IMR-90 (cell line): ENCODE data around the gene HEATR5A. TPM values are rescaled to one million over a fixed set of nuclear protein-coding genes. Genes with fewer than 3 reads are reported as not detected.

Experiments
- ATAC-seq: fragments of 200-7000 bp; cut with Tn5 transposase; 2 replicates; pipeline ENCODE4 v1.9.1; 2020; ENCODE audit warnings: low read depth, mild to moderate bottlenecking, moderate library complexity
- BruUV-seq: library from RNA; stranded (reverse); fragments of 400-500 nt; replicated peaks from 2 replicates; lab custom pipeline; 2021; lab: Mats Ljungman, UMichigan
- CTCF ChIA-PET: fragments of 300-600 bp; formaldehyde crosslinking; extraction: SDS; loops from one replicate; lab custom pipeline; 2021; ENCODE audit warnings: antibody characterized with exemption; lab: Yijun Ruan, JAX
- POLR2A ChIA-PET: fragments of 300-600 bp; sonication (Branson Sonifier 250); formaldehyde crosslinking; loops from one replicate; lab custom pipeline; 2022; ENCODE audit warnings: antibody characterized with exemption; ENCODE audit not compliant: unreplicated experiment; lab: Charles Lee
- DNase-seq: peaks from one replicate; pipeline ENCODE4 v3.0.0; 2013
- H2AFZ ChIP-seq: replicated peaks from 2 replicates; pipeline ENCODE3; 2013; ENCODE audit warnings: low read length, mild to moderate bottlenecking; ENCODE audit not compliant: poor library complexity
- H2AK5ac ChIP-seq: 2 replicates; pipeline ENCODE4 v1.6.1; 2013; ENCODE audit warnings: low read depth, low read length, inconsistent platforms
- H2AK9ac ChIP-seq: replicated peaks from 2 replicates; pipeline ENCODE3; 2013; ENCODE audit warnings: mild to moderate bottlenecking, low read depth, low read length, moderate library complexity; ENCODE audit not compliant: poor library complexity
- H2BK120ac ChIP-seq: 2 replicates; pipeline ENCODE4 v1.6.1; 2013; ENCODE audit warnings: low read depth, low read length, inconsistent platforms
- H2BK15ac ChIP-seq: 3 replicates; pipeline ENCODE4 v1.6.1; 2013; ENCODE audit warnings: low read depth, low read length, inconsistent platforms
- H2BK20ac ChIP-seq: 2 replicates; pipeline ENCODE4 v1.6.1; 2013; ENCODE audit warnings: low read depth, mild to moderate bottlenecking, inconsistent platforms, low read length, moderate library complexity
- H2BK5ac ChIP-seq: 2 replicates; pipeline ENCODE4 v1.6.1; 2013; ENCODE audit warnings: mild to moderate bottlenecking, low read depth, low read length, inconsistent platforms; ENCODE audit not compliant: poor library complexity, severe bottlenecking
- H3K14ac ChIP-seq: replicated peaks from 2 replicates; pipeline ENCODE4 v1.6.1; 2013; ENCODE audit warnings: low read depth, low read length, inconsistent platforms
- H3K18ac ChIP-seq: 2 replicates; pipeline ENCODE4 v1.6.1; 2013; ENCODE audit warnings: low read depth, low read length, control low read depth
- H3K23ac ChIP-seq: 2 replicates; pipeline ENCODE4 v1.6.1; 2013; ENCODE audit warnings: low read depth, low read length, inconsistent platforms
- H3K27ac ChIP-seq: 2 replicates; pipeline ENCODE4 v1.5.1; 2013; ENCODE audit warnings: mild to moderate bottlenecking, control low read depth, low read length; ENCODE audit not compliant: insufficient read depth
- H3K27me3 ChIP-seq: 2 replicates; pipeline ENCODE4 v1.6.1; 2013; ENCODE audit warnings: low read length; ENCODE audit not compliant: control insufficient read depth, insufficient read depth
- H3K36me3 ChIP-seq: 2 replicates; pipeline ENCODE4 v1.6.1; 2013; ENCODE audit warnings: low read length, mixed read lengths; ENCODE audit not compliant: control insufficient read depth, insufficient read depth
- H3K4ac ChIP-seq: 2 replicates; pipeline ENCODE4 v1.6.1; 2013; ENCODE audit warnings: low read depth, low read length, inconsistent platforms
- H3K4me1 ChIP-seq: 2 replicates; pipeline ENCODE4 v1.6.1; 2013; ENCODE audit warnings: low read length, mixed read lengths; ENCODE audit not compliant: control insufficient read depth, insufficient read depth
- H3K4me2 ChIP-seq: 2 replicates; pipeline ENCODE4 v1.6.1; 2013; ENCODE audit warnings: low read depth, mild to moderate bottlenecking, control low read depth, low read length, moderate library complexity
- H3K4me3 ChIP-seq: 2 replicates; pipeline ENCODE4 v1.5.1; 2013; ENCODE audit warnings: low read depth, mild to moderate bottlenecking, control low read depth, low read length, moderate library complexity; ENCODE audit not compliant: insufficient read depth
- H3K56ac ChIP-seq: 2 replicates; pipeline ENCODE4 v1.6.1; 2013; ENCODE audit warnings: low read length, inconsistent platforms; ENCODE audit not compliant: insufficient read depth; ENCODE audit errors: extremely low read depth
- H3K79me1 ChIP-seq, 2 experiments: 2 replicates each; pipeline ENCODE4 v1.6.1; 2013; ENCODE audit warnings: low read length in 2 of 2, inconsistent platforms in 1 of 2, low read depth in 1 of 2
- H3K9ac ChIP-seq: 2 replicates; pipeline ENCODE4 v1.6.1; 2013; ENCODE audit warnings: low read depth, low read length, control low read depth
- H3K9me1 ChIP-seq: 2 replicates; pipeline ENCODE4 v1.6.1; 2013; ENCODE audit warnings: low read length, inconsistent platforms; ENCODE audit not compliant: insufficient read depth
- H3K9me3 ChIP-seq: 2 replicates; pipeline ENCODE4 v1.6.1; 2013; ENCODE audit warnings: low read length; ENCODE audit not compliant: control insufficient read depth, insufficient read depth
- H4K20me1 ChIP-seq: 2 replicates; pipeline ENCODE4 v1.6.1; 2013; ENCODE audit warnings: low read length, inconsistent platforms; ENCODE audit not compliant: insufficient read depth
- H4K5ac ChIP-seq: 2 replicates; pipeline ENCODE4 v1.6.1; 2013; ENCODE audit warnings: mild to moderate bottlenecking, low read depth, low read length, control low read depth
- H4K8ac ChIP-seq, 2 experiments: 2 replicates each; pipeline ENCODE4 v1.6.1; 2013; ENCODE audit warnings: low read depth in 2 of 2, low read length in 2 of 2, control low read depth in 1 of 2, inconsistent platforms in 1 of 2
- H4K91ac ChIP-seq: 2 replicates; pipeline ENCODE4 v1.6.1; 2013; ENCODE audit warnings: low read depth, low read length, inconsistent platforms; ENCODE audit not compliant: insufficient read depth
- BHLHE40 ChIP-seq: fragments of 150-350 bp; IDR thresholded peaks from 2 replicates; pipeline ENCODE4 v1.6.1; 2016; ENCODE audit warnings: mild to moderate bottlenecking, low read depth, low read length
- CEBPB ChIP-seq: IDR thresholded peaks from 2 replicates; pipeline ENCODE4 v1.6.1; 2012; ENCODE audit warnings: low read depth, low read length, improper control_type of control experiment
- ELK1 ChIP-seq: fragments of 150-350 bp; IDR thresholded peaks from 2 replicates; pipeline ENCODE4 v1.6.1; 2016; ENCODE audit warnings: low read depth, mild to moderate bottlenecking, low read length, moderate library complexity, borderline replicate concordance
- MXI1 ChIP-seq: IDR thresholded peaks from 2 replicates; pipeline ENCODE4 v1.6.1; 2012; ENCODE audit warnings: low read depth, mild to moderate bottlenecking, low read length, moderate library complexity, borderline replicate concordance
- WGBS, 2 experiments: methylation state at CpG; one replicate each; pipeline versions ENCODE4 v1.1.5 to v1.1.7; 2013; ENCODE audit warnings: missing lambda C conversion rate in 2 of 2; ENCODE audit not compliant: insufficient read length in 1 of 2; ENCODE audit errors: extremely low coverage in 2 of 2; 5-methylcytosine and 5-hydroxymethylcytosine counted together
- dilution Hi-C: fragments of 300-500 bp; cut with HindIII; formaldehyde crosslinking; loops from one replicate; pipeline ENCODE4 v1.14.3; 2018; ENCODE audit warnings: low sequenced_read_pairs; ENCODE audit not compliant: unreplicated experiment
- in situ Hi-C: fragments of 300-500 bp; cut with MboI; formaldehyde crosslinking; loops from 3 replicates; pipeline ENCODE4 v1.14.3; 2019; ENCODE audit warnings: low sequenced_read_pairs, inconsistent platforms, mixed read lengths
- intact Hi-C: fragments of 100-400 bp; cut with micrococcal nuclease; formaldehyde crosslinking; loops from 2 replicates; pipeline ENCODE4 v1.10.0; 2022
- polyA plus RNA-seq, 3 experiments: library from polyadenylated mRNA; depleted of rRNA; stranded (reverse); fragments of >200 nt; gene quantifications; 2 replicates each; pipeline ENCODE4 v1.2.3, GENCODE V29; 2012; ENCODE audit warnings: low replicate concordance in 1 of 3
- total RNA-seq: library from RNA; depleted of rRNA; stranded (reverse); fragments of >200 nt; gene quantifications from 2 replicates; pipeline ENCODE4 v1.2.3, GENCODE V29; 2012
- TF ChIP-seq, protein P1 (sequence below): conservative IDR thresholded peaks from 2 replicates; pipeline ENCODE4 v1.5.1; 2012; ENCODE audit warnings: mild to moderate bottlenecking, low read depth, low read length, improper control_type of control experiment

Gene HEATR5A
- total and polyA plus RNA-seq, 2 of the 4 experiments (the other 2 are of a cell fraction): 14.0 to 48.9 TPM

DNA sequence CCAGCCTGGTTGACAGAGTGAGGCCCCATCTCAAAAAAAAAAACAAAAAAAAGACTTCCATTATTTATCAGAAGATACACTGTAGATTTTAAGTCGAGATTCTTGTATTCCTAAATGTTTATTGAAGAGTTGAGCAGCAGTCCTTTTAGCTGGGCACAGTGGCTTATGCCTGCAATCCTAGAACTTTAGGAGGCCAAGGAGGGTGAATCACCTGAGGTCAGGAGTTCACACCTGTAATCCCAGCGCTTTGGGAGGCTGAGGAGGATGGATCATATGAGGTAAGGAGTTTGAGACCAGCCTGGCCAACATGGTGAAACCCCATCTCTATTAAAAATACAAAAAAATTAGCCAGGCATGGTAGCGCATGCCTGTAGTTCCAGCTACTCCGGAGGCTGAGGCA lies 57.6 kb downstream of the HEATR5A start:
- Histone ChIP-seq H3K27ac (no peak overlapping the region), H2BK120ac (no peak overlapping the region), H4K91ac (no peak overlapping the region), H3K4ac (no peak overlapping the region), H2AK5ac (no peak overlapping the region), H3K27me3 (no peaks in the 10 kb centered on the region), H4K5ac (no peak overlapping the region), H3K9me3 (no peaks in the 10 kb centered on the region), H3K23ac (no peak overlapping the region), H4K20me1 (no peaks in the 10 kb centered on the region), H2AFZ (no peak overlapping the region), H3K14ac (no peak overlapping the region), H3K4me3 (no peak overlapping the region), H2AK9ac (no peak overlapping the region), H3K18ac (no peak overlapping the region), H2BK15ac (no peak overlapping the region), H3K36me3 (peaks cover 17% of the 10 kb centered on the region), H2BK5ac (no peak overlapping the region), H3K9me1 (no peaks in the 10 kb centered on the region), H4K8ac (no peak overlapping the region), H3K79me1 (peaks cover 0 to 4% of the 10 kb centered on the region in 2 experiments; a peak in 1 of 4 replicates), H2BK20ac (no peak overlapping the region), H3K4me2 (no peak overlapping the region), H3K4me1 (peaks cover 1% of the 10 kb centered on the region), H3K56ac (no peak overlapping the region), H3K9ac (no peak overlapping the region)
- WGBS, 2 experiments: 100% methylated on average over 2 of the region's 4 CpGs; no CpG with 5 or more reads in 1 of the 2 experiments
- intact Hi-C loops (loop anchor here (10.0 kb wide), 1 partner anchor 892 kb away; no protein-coding TSS in a partner anchor), in situ Hi-C loops (loop anchor here (25.0 kb wide), 1 partner anchor 375 kb away; no protein-coding TSS in a partner anchor), dilution Hi-C loops (no loop called here)
- DNase-seq: no peak
- TF ChIP-seq ELK1: no peak
- TF ChIP-seq, protein P1, sequence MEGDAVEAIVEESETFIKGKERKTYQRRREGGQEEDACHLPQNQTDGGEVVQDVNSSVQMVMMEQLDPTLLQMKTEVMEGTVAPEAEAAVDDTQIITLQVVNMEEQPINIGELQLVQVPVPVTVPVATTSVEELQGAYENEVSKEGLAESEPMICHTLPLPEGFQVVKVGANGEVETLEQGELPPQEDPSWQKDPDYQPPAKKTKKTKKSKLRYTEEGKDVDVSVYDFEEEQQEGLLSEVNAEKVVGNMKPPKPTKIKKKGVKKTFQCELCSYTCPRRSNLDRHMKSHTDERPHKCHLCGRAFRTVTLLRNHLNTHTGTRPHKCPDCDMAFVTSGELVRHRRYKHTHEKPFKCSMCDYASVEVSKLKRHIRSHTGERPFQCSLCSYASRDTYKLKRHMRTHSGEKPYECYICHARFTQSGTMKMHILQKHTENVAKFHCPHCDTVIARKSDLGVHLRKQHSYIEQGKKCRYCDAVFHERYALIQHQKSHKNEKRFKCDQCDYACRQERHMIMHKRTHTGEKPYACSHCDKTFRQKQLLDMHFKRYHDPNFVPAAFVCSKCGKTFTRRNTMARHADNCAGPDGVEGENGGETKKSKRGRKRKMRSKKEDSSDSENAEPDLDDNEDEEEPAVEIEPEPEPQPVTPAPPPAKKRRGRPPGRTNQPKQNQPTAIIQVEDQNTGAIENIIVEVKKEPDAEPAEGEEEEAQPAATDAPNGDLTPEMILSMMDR: no peak
- no peak for TF ChIP-seq MXI1
- TF ChIP-seq CEBPB: no peak
- no peak for TF ChIP-seq BHLHE40
- POLR2A ChIA-PET: no interaction called here
- no TSS peak for BruUV-seq
- CTCF ChIA-PET: interaction anchor here (1.3 kb wide), 1 partner anchor 15 kb away, joined by 3 read pairs; no protein-coding TSS in a partner anchor
- ATAC-seq: no peak
